Right cardiac atrium (tissue), 5 donors: ENCODE results near the gene LYPD5. TPM values are rescaled to one million over a fixed set of nuclear protein-coding genes. Genes with fewer than 3 reads are reported as not detected.

Experiments
- ATAC-seq, 2 donors: fragments of 200-7000 bp; cut with Tn5 transposase; one replicate each; pipeline versions ENCODE4 v1.8.0 to v1.9.1; 2020; ENCODE audit warnings: moderate library complexity in 2 of 2, mild to moderate bottlenecking in 1 of 2
- DNase-seq, 3 donors: peaks; one replicate each; pipeline ENCODE4 v3.0.0-alpha.2; 2020
- H3K27ac ChIP-seq: one replicate; pipeline ENCODE4 v1.5.1; 2013; ENCODE audit warnings: mild to moderate bottlenecking, low read length, control low read depth, moderate library complexity
- H3K27me3 ChIP-seq: one replicate; pipeline ENCODE4 v1.6.1; 2013; ENCODE audit not compliant: control insufficient read depth, insufficient read depth
- H3K4me1 ChIP-seq: one replicate; pipeline ENCODE4 v1.6.1; 2013; ENCODE audit warnings: low read length; ENCODE audit not compliant: control insufficient read depth, insufficient read depth
- H3K4me3 ChIP-seq: one replicate; pipeline ENCODE4 v1.5.1; 2013; ENCODE audit warnings: low read length, control low read depth
- H3K9me3 ChIP-seq: one replicate; pipeline ENCODE4 v1.6.1; 2013; ENCODE audit warnings: low read length; ENCODE audit not compliant: control insufficient read depth
- WGBS: extraction: QIAGEN DNeasy Blood & Tissue Kit; methylation state at CpG from one replicate; pipeline ENCODE4 v1.1.7; 2013; 5-methylcytosine and 5-hydroxymethylcytosine counted together
- intact Hi-C, 4 donors: fragments of 100-400 bp; cut with DNase I; formaldehyde crosslinking; loops; one replicate each; pipeline versions ENCODE4 v1.11.0 to v1.14.0; 2022 to 2023
- polyA plus RNA-seq: library from polyadenylated mRNA; stranded (reverse); fragments of 200-250 nt; gene quantifications from one replicate; pipeline ENCODE4 v1.2.3, GENCODE V29; 2013
- total RNA-seq, 4 donors: library from RNA; stranded (reverse); fragmentation: NEBNext Ultra II Directional; extraction: Animal tissue kit (Norgen Biotek cat#: 25700); gene quantifications; one replicate each; pipeline ENCODE4 v1.2.1, GENCODE V29; 2021
- donor health status: healthy with polysubstance abuse.
- donor health status: DM: no; HTN: yes; CAD: no.
- donor health status: DM: no; HTN: no; CAD: no.
- donor health status: DM: no; HTN: yes; CAD: no; lungs with severe emphysema.
- donor health status: DM: yes; HTN: yes; CAD: no.

Gene LYPD5
- total and polyA plus RNA-seq, 5 donors, result 0.28 to 2.5 (median 0.60) TPM

DNA sequence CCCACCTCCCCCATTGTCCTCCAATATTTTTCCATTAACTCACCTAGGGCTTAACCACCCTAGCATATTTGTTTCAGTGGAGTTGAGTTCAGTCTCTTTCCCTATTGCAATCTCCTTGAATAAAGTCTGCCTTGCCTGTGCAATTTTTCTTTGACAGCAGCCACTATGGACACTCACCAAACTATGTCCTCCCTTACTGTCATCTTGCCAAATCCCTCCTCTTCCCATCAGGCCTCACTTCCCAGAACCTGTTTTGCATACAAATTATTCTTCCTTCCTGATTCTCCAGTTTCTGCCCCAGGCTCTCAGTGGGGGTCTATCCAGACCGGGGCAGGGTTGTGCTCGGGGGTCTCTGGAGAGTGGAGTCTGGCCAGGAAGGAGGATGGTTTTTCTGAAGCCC lies 2.2 kb upstream of the LYPD5 start:
- DNase-seq (no peak), ATAC-seq (no peak)
- intact Hi-C loops, result no loop called here
- 60% methylated on average over 2 of the region's 2 CpGs for WGBS
- Histone ChIP-seq H3K4me3 (no peak overlapping the region), H3K27me3 (no peaks in the 10 kb centered on the region), H3K9me3 (no peaks in the 10 kb centered on the region), H3K4me1 (no peaks in the 10 kb centered on the region), H3K27ac (no peak overlapping the region)

DNA sequence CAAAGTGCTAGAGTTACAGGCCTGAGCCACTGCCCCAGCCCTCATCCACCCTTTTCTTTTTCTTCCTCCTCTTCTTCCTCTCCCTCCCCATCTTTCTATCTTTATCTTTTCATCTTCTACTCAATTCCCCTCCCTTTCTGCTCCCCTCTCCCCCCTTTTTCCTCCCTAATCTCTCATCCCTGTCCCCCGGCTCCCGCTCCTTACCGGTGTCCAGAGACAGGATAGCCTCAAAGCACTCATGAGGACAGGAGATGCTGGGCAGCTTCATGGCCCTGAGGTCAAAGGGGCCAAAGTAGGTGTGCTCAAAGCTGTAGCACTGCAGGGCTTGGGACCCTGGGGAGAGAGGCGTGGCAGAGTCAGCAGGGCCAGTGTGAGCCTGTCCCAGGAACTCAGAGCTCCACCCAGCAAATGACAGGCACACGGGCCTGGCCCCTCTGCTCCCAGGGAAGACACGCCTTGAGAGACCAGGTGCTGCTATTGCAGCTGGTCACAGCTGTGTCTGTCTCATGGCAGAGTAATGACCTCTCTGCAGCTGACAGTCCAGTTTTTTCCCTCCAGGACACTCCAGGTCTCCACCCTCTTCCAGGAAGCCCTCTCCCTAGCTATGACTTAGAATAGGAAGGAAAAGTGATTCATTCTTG lies 2.6 kb downstream of the LYPD5 start:
- H3K27me3 ChIP-seq, result no peaks in the 10 kb centered on the region
- intact Hi-C loops, result no loop called here
- H3K4me3 ChIP-seq, result no peak overlapping the region

DNA sequence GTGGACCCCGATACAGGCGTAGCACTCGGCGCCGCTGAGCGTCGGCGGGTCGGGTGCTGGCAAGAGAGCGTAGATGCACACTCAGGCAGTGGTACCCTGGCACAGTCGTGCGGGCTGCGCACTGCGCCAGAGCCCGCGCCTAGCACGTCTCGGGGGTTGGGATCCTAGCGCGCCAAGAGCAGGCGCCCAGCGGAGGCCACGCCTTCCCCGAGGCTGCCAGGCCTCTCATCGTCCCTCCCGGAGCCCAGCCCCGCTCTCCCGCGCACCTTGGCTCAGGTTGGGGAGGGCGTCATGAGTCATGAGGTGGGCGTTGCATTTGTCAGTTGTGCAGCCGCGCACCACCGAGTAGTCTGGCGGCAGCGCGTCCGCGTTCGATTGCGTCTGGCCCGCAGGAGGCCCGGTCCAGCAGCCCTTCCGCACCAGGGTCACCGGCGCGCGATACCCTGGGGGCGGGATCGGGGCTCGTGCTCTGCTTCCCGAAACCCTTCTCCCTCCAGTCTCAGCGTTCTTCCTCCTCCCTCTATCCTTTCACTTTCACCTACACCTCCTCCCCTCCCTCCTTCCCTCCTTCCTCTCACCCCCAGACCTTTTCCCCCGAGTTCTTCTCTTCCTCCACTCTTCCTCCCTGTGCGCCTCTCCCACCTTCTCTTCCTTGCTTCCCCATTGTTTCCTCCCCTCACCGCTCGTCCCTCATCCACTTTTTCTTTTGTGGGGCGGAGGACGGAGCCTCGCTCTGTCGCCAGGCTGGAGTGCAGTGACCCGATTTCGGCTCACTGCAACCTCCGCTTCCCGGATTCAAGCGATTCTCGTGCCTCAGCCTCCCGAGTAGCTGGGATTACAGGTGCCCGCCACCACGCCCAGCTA lies 3.5 kb downstream of the LYPD5 start:
- Histone ChIP-seq H3K27ac (no peak overlapping the region), H3K4me3 (peak overlapping the region; percentile 29), H3K4me1 (peaks cover 2% of the 10 kb centered on the region), H3K27me3 (no peaks in the 10 kb centered on the region), H3K9me3 (no peaks in the 10 kb centered on the region)
- peak; percentile 58 to 69 for ATAC-seq
- 12% methylated on average over 70 of the region's 70 CpGs for WGBS
- intact Hi-C loops, result no loop called here
- DNase-seq, result peak; percentile 36 to 67 (median 64)

More for the DNA sequence above, 2.6 kb downstream of the LYPD5 start:
- ATAC-seq, result peak; percentile 15 to 79
- Histone ChIP-seq H3K27ac (no peak overlapping the region), H3K4me1 (peaks cover 2% of the 10 kb centered on the region), H3K9me3 (no peaks in the 10 kb centered on the region)
- 59% methylated on average over 6 of the region's 6 CpGs for WGBS
- DNase-seq, result no peak

DNA sequence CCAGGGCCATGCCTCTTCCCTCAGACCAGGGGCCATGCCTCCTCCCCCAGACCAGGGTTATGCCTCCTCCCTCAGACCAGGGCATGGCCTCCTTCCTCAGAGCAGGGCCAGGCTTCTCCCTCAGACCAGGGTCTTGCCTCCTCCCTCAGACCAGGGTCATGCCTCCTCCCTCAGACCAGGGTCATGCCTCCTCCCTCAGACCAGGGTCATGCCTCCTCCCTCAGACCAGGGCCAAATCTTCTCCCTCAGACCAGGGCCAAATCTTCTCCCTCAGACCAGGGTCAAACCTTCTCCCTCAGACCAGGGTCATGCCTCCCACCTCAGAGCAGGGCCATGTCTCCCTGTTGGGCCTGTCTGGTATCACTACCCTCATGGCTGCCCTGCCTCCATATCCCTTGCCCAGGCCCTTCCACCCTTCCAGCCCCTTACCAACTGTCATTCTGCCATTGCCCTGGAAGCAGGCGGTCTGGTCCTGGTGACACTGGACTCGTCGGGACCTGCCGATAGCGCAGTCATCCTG lies 4.2 kb downstream of the LYPD5 start:
- H3K27ac ChIP-seq, result no peak overlapping the region
- DNase-seq, result no peak
- no peak overlapping the region for H3K4me3 ChIP-seq
- H3K9me3 ChIP-seq, result no peaks in the 10 kb centered on the region
- intact Hi-C loops, result no loop called here
- WGBS, result 53% methylated on average over 5 of the region's 5 CpGs
- peak; percentile 5 to 15 for ATAC-seq
- H3K27me3 ChIP-seq, result no peaks in the 10 kb centered on the region
- peaks cover 2% of the 10 kb centered on the region for H3K4me1 ChIP-seq

DNA sequence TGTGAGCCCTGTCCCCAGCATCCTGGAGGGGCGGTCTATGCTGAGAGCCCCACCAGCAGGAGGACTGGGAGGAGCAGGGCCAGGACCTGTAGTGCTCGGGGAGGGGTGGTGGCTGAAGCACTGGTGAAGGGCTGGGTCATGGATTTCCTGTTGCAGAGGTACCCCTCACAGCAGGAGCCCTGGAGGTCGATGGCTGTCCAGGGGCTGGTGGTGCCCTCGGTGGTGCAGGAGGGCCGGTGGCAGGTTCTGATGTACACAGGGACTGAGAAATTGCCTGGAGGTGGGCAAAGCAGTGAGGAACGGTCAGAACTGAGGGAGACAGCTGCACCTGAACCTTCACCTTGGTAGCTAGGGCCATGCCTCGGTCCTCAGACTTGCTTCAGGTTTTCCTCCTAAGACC lies 4.7 kb downstream of the LYPD5 start:
- WGBS, result 82% methylated on average over 7 of the region's 7 CpGs
- Histone ChIP-seq H3K9me3 (no peaks in the 10 kb centered on the region), H3K27ac (no peak overlapping the region), H3K27me3 (no peaks in the 10 kb centered on the region), H3K4me1 (peaks cover 2% of the 10 kb centered on the region), H3K4me3 (no peak overlapping the region)
- DNase-seq (no peak), ATAC-seq (no peak)
- intact Hi-C loops, result no loop called here

DNA sequence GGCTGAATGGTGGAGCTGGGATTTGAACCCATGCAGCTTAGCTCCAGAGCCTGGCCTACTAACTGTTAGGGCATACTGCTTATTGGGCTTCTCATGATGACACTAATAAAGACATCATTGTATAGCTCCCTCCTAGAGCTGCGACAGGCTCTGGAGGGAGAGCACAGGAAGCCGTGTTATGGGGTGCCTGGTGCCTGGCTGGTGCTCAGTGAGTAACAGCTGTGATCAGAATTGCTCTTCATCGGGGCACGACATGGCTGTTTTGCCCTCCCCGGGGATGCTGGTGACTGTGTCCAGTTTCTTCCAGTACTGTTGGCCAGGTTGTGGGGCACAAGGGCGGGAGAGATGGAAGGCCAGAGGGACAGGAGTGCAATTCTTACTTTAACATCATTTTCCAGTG lies 5.1 kb downstream of the LYPD5 start:
- ATAC-seq (no peak), DNase-seq (no peak)
- no peak overlapping the region for H3K27ac ChIP-seq
- 37% methylated on average over 6 of the region's 6 CpGs for WGBS
- peaks cover 2% of the 10 kb centered on the region for H3K4me1 ChIP-seq
- intact Hi-C loops, result no loop called here
- no peaks in the 10 kb centered on the region for H3K27me3 ChIP-seq
- no peaks in the 10 kb centered on the region for H3K9me3 ChIP-seq
- H3K4me3 ChIP-seq, result no peak overlapping the region

DNA sequence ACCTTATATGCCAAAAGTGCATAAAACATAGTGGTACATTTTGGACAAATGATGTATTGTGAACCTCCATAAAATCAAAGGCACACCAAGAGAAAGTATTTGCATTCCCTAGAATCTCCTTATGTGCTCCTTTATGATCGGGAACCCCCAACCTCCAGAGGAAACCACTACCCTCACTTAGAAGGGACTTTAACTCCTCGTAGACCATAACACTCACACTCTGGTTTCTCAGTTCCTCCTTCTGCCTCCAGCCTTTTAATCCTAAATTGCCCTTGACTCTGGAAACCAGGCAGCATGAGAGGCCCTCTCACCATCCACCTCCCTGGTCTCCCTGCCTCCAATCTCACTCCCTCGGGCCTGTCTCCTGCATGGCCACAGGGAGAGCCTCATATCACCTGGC lies 11.7 kb downstream of the LYPD5 start:
- Histone ChIP-seq H3K4me1 (no peaks in the 10 kb centered on the region), H3K27ac (no peak overlapping the region), H3K9me3 (no peaks in the 10 kb centered on the region), H3K4me3 (no peak overlapping the region), H3K27me3 (no peaks in the 10 kb centered on the region)
- ATAC-seq (no peak), DNase-seq (no peak)
- 25% methylated on average over 3 of the region's 3 CpGs for WGBS
- intact Hi-C loops, result no loop called here

DNA sequence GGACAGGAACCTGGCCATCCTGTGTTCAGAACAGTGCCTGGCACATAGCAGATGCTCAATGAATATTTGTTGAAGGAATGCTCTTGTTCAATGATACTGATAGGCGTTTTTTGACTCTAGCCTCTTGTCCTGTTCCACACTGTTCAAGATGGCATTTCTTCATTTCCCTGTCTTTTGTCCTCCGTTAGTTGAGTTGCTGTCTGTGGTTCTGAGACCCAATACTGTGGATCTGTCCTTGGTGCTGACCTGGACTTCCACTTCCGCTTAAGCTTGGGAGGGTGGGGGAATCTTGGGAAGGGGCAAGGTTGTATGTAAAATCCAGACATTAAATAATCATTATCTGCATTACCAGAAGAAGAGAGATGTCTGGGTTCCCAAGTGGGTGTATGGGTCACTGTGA lies 13.2 kb downstream of the LYPD5 start:
- ATAC-seq (no peak), DNase-seq (no peak)
- Histone ChIP-seq H3K4me3 (no peak overlapping the region), H3K27me3 (no peaks in the 10 kb centered on the region), H3K27ac (no peak overlapping the region), H3K4me1 (no peaks in the 10 kb centered on the region), H3K9me3 (no peaks in the 10 kb centered on the region)
- WGBS, result 5% methylated on average over 3 of the region's 3 CpGs
- intact Hi-C loops, result loop anchor here in 1 of 4 donors (5.0 kb wide), 1 partner anchor 47 kb away; no protein-coding TSS in a partner anchor

DNA sequence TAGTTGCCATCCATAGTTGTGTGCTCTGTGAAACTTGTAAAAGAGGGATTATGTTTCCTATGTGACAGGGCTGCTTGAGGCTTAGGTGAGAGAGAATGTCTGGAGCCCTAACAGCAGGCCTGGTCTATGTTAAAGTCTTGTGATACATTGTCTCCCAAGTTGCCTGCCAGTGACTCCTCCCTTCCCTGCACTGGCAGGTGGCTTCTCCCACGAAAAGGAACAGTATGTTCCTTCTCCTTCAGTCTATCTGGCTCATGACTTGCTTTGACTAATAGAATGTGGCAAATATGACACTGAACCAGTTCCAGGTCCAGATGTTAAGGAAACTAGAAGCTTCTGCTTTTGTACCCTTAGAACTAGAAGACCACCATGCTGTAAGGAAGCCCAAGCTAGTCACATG lies 15.6 kb downstream of the LYPD5 start:
- 48% methylated on average over 1 of the region's 1 CpG for WGBS
- Histone ChIP-seq H3K4me1 (no peaks in the 10 kb centered on the region), H3K9me3 (no peaks in the 10 kb centered on the region), H3K4me3 (no peak overlapping the region), H3K27ac (no peak overlapping the region), H3K27me3 (no peaks in the 10 kb centered on the region)
- DNase-seq (no peak), ATAC-seq (no peak)
- intact Hi-C loops, result loop anchor here in 2 of 4 donors (2.0 to 5.0 kb wide), 2 partner anchors 44 to 46 kb away; no protein-coding TSS in a partner anchor

DNA sequence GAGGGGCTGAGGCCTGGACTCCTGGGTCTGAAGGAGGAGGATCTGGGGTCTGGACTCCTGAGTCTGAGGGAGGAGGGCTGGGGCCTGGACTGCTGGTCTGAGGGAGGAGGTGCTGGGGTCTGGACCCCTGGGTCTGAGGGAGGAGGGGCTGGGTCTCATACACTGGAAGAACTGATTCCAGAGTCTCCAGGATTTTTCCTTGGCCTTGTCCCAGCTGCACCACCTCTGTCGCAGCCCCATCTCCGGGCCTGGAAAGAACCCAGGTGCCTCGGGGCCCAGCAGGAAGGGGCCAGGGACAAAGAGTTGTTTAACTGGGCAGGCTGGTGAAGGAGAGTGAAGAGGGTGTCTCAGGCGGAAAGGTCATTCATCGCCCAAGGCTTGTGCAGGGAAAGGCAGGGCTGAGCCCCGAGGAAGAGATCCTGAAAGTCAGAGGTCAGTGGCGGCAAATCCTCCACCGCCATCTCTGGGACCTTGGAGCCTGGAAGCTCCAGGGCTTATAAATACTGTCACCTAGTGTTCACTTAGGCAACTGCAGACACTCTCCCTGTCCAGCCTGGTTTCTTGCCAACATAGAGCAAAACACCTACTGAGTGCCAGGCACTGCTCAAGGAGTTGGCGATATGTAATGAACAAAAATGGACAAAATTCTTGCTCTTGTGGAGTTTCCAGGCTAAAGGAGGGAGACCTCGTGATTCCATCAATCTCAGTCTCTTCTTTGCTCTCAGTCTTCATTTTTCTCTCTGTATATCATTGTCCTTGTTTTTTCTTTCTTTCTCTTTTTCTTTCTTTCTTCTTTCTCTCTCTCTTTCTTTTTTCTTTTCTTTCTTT lies 17.1 kb downstream of the LYPD5 start:
- Histone ChIP-seq H3K27me3 (no peaks in the 10 kb centered on the region), H3K9me3 (no peaks in the 10 kb centered on the region), H3K4me1 (no peaks in the 10 kb centered on the region), H3K27ac (no peak overlapping the region), H3K4me3 (no peak overlapping the region)
- DNase-seq (peak; percentile 58 to 77 (median 71)), ATAC-seq (peak; percentile 69 to 83)
- WGBS, result 16% methylated on average over 10 of the region's 10 CpGs
- intact Hi-C loops, result loop anchor here in 3 of 4 donors (2.0 to 5.0 kb wide), 3 partner anchors 38 to 43 kb away; no protein-coding TSS in a partner anchor
